Smooth muscle cell of the brain vasculature (primary cell): Measurements from ENCODE around the gene LPA.
"Not testable (repeated sequence)": the region's sequence is repeated elsewhere in the genome, so short reads cannot be mapped to it uniquely, and the experiment has no call there.

Experiments
- DNase-seq: peaks from one replicate; pipeline ENCODE4 v3.0.0-alpha.2; 2012; ENCODE audit warnings: low read depth, low spot score

Gene LPA, protein sequence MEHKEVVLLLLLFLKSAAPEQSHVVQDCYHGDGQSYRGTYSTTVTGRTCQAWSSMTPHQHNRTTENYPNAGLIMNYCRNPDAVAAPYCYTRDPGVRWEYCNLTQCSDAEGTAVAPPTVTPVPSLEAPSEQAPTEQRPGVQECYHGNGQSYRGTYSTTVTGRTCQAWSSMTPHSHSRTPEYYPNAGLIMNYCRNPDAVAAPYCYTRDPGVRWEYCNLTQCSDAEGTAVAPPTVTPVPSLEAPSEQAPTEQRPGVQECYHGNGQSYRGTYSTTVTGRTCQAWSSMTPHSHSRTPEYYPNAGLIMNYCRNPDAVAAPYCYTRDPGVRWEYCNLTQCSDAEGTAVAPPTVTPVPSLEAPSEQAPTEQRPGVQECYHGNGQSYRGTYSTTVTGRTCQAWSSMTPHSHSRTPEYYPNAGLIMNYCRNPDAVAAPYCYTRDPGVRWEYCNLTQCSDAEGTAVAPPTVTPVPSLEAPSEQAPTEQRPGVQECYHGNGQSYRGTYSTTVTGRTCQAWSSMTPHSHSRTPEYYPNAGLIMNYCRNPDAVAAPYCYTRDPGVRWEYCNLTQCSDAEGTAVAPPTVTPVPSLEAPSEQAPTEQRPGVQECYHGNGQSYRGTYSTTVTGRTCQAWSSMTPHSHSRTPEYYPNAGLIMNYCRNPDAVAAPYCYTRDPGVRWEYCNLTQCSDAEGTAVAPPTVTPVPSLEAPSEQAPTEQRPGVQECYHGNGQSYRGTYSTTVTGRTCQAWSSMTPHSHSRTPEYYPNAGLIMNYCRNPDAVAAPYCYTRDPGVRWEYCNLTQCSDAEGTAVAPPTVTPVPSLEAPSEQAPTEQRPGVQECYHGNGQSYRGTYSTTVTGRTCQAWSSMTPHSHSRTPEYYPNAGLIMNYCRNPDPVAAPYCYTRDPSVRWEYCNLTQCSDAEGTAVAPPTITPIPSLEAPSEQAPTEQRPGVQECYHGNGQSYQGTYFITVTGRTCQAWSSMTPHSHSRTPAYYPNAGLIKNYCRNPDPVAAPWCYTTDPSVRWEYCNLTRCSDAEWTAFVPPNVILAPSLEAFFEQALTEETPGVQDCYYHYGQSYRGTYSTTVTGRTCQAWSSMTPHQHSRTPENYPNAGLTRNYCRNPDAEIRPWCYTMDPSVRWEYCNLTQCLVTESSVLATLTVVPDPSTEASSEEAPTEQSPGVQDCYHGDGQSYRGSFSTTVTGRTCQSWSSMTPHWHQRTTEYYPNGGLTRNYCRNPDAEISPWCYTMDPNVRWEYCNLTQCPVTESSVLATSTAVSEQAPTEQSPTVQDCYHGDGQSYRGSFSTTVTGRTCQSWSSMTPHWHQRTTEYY (N-terminal part only)

DNA sequence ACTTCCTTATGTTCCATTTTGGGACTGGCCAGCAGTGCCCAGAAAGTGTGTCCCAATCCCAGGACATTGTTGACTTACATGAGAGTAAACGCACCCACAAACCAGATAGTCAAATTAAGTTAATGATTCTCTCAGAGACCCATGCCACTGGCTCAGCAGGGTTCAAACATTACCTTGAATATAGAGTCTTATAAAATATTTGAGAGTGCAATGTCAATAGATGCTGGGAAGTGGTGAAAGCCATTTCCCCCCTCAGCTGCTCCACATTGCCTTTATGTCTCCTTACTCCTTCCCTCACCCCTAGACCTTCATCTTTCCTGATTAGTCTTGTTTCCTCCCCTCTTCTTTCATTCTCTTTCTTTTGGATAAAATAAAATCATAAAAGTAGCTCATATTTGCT, at the start of gene LPA:
TSS of gene LPA (minus strand) at position 78 of the 400 bp plus-strand sequence. CDS start at position 17, 61 bp downstream.
- DNase-seq = not testable (repeated sequence)

DNA sequence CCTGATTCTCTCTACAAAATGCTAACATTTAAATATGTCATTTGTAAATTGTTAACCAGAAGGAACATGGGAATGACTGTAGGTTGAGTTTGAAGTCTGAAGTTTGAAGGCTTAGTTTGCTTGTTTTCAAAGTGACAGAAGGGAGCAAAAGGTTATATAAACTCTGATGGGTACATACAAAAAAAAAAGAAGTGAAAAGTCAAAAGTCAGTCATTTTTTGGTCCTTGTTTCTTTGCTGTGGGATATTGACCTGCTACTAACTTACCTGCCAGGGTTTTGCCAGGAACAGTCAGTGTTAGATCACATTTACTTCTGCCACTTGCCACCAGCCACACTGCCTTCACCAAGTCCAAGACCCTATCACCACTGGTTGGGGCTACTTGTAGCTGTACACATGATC, 44.9 kb upstream of the LPA start:
- DNase-seq = not testable (repeated sequence)

DNA sequence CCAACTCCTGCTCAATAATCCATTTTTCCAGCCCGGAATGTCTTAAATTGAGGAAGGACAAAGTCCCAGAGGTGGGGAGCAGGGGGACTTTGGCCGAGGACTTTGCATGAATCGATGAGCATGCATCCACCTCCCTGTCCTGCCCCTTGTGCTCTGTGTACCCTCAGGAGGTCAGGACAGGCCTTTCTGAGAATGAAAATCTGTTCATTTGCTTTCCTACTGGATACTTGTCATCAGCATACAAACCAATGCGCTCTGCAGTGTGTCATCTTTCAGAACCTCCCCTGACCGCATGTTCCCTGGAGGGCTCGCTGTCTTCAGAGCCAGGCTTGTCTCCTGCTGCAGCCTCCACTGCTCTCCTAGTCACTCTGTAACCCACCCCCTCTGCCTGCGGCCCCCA, 40.6 kb upstream of the LPA start:
- not testable (repeated sequence) for DNase-seq

- not testable (repeated sequence) for DNase-seq
Measured at GRCh38 chr6:160701918-160702680, 38.0 kb upstream of the LPA start, which contains the start of gene PLG. TSS of gene PLG (plus strand) at chr6:160702244. CDS start at chr6:160702305, 61 bp downstream.

DNA sequence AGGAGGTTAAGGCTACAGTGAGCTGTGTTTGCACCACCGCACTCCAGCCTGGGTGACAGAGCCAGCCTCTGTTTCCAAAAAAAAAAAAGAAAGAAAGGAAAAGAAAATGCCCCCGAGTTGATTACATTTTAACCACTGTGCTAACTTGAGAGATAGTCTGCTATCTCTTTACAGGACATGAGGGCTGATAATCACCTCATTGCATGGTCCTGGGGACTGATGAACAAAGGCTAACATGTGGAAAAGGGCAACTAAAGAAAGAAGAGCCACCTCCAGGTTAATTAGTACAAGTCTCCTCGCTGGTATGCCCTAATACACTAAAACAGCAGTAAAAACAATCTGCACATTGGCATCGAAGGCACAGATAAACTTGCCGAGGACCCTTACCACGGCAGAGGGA, 33.8 kb upstream of the LPA start:
- no peak for DNase-seq

GRCh38 chr6:160696884-160697283, 32.8 kb upstream of the LPA start:
- DNase-seq = not testable (repeated sequence)

GRCh38 chr6:160695622-160696021, 31.5 kb upstream of the LPA start:
- DNase-seq = not testable (repeated sequence)

DNA sequence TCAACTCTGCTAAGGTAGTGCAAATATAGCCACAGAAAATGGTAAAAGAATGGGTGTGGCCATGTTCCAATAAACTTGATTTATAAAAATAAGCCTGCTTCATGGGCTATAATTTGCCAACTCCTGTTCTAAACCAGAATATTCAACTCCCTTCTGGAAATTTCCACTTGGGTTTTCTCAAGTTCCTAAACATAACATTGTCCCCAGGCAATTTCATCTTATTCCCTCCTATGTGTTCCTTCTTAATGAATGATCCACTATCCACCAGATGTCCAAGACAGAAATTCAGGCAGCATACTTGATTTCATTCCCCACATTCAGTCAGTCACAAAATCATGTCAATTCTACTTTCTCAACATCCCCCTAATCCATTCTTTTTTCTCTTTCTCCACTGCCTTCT, 30.9 kb upstream of the LPA start:
- not testable (repeated sequence) for DNase-seq

GRCh38 chr6:160692369-160692959, 28.4 kb upstream of the LPA start:
- no peak for DNase-seq

DNA sequence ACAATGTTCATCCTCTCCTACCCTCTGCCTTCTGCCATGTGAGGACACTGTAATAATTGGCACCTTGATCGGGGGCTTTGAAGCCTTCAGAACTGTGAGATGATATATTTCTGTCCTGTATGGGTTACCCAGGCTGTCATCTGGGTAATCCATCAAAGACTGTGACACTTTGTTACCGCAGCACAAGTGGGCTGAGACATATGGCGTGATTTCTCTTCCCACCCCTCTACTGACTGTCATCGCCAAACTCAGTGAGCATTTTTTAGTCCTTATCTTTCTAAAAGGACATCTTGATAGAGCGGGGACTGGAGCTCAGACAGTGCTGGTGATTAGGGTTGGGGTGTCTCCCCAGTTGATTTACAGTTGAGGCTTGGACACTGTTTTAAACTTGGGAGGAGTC, 27.5 kb upstream of the LPA start:
- no peak for DNase-seq

- DNase-seq = no peak
Measured at GRCh38 chr6:160690458-160690857, 26.4 kb upstream of the LPA start.

GRCh38 chr6:160685762-160686450, 21.8 kb upstream of the LPA start:
- DNase-seq = no peak

- DNase-seq = not testable (repeated sequence)
Measured at GRCh38 chr6:160685101-160685761, 21.2 kb upstream of the LPA start.

DNA sequence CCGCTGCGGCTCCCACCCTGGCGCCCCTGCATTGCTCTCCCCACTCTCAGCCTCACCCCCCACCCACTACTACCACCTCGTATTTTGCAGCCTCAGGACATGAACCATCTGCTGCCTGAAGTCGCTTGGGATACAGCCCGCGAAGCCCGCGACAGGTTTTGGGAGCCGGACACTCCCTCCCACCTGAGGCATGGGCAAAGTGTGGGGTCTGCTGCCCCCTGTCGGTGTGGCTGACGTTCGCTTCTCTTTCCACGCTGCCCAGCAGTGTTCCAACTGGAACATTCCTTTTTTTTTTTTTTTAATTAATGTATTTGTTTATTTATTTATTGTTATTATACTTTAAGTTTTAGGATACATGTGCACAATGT, 15.3 kb upstream of the LPA start:
- no peak for DNase-seq

- DNase-seq = no peak
Measured at GRCh38 chr6:160678744-160679401, 14.8 kb upstream of the LPA start.

DNA sequence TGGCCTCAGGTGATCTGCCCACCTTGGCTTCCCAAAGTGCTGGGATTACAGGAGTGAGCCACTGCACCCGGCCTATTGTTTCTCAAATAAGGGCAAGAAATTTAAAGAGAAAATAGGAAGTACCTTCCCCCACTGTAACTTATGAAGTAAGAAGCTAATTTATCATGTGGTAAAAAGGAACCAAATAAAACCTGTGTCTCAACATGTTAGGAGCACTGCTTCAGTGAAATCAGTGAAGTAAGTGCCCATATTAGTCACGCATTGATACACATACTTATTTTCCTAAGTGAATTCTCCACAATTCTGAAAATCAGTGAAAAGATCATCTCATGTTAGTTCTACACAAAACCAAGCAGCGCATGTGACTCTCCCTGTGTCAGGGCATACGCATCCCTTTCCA, 14.2 kb upstream of the LPA start:
- DNase-seq = no peak

DNA sequence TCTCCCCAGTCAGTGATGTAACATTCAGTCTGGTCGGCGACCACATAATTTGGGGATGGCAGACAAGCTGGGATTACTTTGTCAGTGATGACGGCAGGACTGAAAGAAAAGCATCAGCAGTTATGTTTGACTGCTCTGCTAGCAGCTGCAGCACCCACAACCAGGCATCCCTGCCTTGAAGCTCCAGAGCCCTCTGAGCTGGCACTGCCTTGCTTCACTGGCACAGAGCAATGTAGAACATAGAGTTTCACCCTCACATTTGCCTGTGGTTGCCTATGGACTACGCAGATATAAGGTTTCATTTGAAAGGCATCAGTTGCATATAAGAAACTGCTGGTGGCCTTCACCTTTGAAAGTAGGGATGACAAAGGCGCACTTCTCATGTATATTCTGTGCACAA, 12.3 kb upstream of the LPA start:
- not testable (repeated sequence) for DNase-seq

GRCh38 chr6:160668589-160668988, 4.5 kb upstream of the LPA start:
- no peak for DNase-seq
